Stimulated activated CD8-positive, alpha-beta memory T cell treated with anti-CD3 and anti-CD28 coated beads, Interleukin-12 subunit alpha, Interleukin-12 subunit beta, amount 100 ng/mL, for 24 hours (primary cell): ENCODE data around the gene IGFBP5.

Experiments
- DNase-seq: peaks from one replicate; pipeline ENCODE4 v3.0.0-alpha.2; 2020; ENCODE audit errors: extremely low read depth

The IGFBP5 gene

DNA sequence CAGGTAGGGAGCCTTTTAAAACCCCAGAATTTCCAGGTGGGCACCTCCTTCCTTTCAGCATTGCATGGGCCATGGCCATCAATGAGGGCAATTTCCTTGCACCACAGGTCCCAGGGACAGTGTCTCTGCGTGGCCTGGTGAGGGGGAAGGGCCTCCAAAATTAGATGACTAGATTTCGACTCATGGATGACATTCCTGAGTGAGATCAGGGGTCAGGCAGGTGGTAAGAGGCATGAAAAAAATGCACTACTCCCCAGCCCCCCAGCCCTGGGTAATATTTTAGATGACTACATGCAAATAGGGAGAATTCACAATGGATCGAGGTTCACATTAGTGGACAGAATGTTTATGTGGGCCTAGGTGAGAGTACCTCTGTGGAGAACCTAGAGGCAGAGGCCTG is 19.0 kb upstream of the IGFBP5 start:
- no peak for DNase-seq

DNA sequence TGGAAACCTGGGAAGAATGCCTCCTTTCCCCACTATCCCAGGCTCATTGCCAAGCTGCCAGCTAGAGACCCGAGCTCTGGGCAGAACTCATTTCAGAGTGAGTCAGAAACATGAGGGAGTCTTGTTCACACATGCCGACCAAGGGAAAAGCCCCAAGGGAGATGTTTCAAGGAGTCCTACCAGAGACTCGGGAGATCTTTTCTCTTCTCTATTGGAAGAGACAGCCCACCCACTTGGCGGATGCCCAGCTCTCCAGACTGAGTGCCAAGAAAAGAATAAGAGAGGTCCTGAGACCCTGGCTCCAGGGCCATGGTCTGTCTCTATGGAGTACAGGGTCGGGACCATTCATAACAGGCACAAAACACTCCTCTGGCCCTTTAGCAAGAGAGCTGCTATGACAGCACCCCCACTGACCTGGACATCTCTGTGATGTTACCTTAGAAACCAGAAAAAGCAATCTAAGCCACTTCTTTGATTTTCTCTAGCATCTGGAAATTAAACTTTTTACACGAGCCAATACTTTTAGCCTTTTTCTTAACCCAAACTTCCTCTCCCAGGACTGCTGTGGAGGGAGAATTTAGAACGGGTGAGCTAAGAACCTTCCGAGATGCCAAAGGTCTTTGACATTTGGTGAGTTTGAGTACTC is 18.5 kb upstream of the IGFBP5 start:
- no peak for DNase-seq

DNA sequence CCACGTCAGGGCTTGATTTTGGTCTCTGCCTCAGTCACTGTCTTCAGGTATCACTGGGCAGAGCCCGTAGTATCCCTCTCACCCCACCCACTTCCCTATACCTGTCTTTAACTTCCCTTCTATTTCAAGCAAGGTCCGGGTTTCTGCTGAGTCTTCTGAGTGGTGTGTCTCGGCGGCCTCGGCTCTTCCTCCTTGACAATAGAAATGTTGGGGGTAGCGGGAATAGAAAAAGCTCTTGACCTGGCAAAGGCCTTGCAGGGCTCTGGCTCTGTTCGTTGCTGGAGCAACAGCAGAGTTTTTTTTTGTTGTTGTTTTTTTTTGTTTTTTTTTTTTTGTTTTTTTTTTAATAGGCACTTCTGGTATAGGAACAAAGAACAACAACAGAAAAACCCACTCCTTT is 16.0 kb upstream of the IGFBP5 start:
- no peak for DNase-seq

DNA sequence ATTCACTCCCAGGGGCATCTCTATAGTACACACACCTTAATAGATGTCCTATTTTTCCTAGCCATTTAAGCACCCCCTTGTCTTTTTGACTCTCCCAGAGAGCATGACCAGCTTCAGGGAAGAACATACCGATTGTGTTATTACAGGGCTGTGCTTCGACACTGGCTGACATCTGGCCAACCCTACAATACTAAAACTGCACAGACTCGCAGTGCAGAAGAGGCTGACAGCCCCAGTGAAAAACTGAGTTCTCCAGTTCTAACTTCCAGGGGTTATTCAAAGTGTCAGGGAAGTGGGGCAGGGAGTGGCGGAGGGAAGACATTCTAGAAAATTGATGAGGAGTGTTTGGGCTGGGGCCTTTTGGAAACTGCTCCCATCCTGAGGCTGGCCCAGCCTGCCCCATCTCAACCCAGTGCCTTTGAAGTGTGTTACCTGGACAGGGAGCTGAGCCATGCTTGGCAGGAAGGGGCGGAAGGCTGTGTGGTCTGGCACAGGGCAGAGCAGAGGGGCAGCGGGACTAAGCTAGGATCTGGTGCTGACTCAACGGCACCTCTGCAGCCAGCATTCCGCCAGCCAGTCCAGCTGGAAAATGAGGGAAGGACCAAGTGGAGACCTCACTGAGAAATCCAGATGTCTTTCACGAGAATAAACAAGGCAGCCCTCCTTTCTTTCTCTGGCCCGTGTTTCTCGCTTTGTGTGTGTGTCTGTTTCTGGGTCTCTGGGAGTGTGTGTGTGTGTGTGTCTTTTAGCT is 15.4 kb upstream of the IGFBP5 start:
- no peak for DNase-seq

DNA sequence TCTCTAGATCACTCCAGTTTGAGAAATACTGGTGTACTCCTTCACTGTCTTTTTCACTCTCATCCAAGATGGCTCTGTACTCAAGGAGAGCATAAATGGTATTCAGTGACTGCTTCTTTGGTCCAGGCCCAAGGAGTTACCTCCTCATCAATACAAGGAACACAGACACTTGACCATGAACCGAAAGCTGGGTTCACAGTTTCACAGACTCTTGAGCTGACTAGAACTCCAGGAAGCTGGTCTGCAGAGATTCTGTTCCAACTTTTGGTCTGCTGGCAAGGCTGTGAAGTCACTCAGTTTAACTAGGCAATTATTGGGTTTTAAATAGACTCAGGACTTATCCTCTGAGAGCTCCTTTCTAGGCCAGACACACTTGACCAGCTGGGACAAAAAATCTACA is 7.4 kb upstream of the IGFBP5 start:
- no peak for DNase-seq

DNA sequence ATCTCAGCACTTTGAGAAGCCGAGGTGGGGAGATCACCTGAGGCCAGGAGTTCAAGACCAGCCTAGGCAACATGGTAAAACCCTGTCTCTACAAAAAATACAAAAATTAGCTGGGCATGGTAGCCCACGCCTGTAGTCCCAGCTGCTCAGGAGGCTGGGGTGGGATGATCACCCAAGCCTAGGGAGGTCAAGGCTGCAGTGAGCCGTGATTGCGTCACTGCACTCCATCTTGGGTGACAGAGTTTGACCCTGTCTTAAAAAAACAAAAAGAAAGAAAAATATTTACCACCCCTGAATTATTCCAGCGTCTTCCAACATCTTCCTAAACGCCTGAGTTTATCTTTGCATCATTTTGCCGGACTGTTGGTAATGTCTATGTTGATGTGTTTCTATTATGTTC is 6.2 kb upstream of the IGFBP5 start:
- DNase-seq: no peak

DNA sequence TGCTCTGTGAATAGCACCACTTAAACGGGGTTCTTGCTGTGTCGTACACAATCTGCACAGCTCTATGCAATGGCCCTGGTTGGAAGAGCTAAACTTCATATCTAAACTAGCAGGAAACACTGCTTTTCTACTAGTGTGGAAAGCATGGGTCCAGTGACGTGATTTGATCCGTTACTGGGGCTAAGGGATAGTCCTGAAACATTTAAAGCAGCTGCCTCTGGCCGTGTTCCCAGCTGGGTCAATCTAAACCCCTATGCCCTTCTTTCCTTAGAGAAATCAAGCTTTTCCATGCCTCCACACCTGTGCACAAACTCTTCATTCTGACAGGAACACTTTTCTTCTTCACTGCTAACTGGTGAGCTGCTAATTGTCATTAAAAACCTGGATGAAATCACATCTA is 5.4 kb upstream of the IGFBP5 start:
- no peak for DNase-seq

DNA sequence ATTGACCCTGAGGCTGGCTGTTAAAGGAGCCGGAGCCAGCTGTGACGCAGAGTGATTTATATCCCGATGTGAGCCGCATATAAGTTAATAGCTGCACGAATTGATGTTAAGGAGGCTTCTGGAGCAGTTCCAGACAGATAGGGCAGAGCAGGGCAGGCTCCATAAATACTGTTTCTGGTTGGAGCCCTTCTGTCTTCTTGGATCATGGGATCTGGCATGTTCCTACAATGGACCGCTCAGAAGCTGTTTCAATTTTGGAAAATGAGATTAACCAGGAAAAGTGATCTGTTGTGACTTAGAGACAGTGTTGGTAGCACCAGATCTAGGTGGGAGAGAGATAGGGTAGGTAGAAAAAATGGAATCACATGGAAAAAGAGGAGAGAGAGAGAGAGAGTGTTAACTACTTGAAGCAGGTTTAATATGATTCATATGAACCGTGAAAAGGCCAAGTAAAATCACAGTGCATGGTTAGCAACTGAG is 4.8 kb upstream of the IGFBP5 start:
- no peak for DNase-seq

DNA sequence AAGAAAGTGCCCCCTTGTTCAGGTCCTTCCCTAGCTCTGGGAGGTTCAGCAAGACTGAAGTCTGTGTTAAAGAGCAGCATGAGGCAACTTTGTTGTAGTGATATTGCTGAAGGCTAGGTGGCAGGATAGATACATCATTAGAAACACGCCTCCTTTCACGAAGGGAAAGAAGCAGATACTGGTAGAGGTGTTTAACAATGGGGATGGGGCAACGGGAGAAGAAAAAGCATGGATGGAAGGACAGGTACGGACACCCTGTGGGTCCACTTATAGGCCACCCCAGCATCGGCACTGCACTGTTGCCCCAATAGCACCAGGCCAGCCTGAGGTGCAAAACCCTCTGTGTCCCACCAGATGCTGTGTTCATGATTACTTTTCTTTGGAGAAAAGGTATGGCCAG is 3.5 kb upstream of the IGFBP5 start:
- no peak for DNase-seq

DNA sequence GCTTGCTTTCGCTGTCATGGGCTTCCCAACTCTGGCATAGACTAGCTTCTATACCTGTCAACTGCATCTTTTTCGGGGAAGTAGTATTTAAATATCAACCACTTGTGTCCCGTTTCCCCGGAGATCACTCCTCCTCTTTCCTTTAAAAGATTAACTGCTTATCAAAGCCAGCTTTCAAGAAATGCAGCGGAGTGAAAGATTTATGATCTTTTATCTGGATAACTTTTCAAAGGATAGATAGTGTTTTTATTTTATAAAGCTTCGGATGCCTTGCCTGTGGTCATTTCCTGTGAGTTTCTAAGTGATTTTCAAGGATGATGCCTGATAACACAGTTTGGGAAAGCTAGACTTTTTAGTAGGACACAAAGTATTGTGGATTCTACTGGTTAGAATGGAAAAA is 2.9 kb upstream of the IGFBP5 start:
- DNase-seq: no peak

DNA sequence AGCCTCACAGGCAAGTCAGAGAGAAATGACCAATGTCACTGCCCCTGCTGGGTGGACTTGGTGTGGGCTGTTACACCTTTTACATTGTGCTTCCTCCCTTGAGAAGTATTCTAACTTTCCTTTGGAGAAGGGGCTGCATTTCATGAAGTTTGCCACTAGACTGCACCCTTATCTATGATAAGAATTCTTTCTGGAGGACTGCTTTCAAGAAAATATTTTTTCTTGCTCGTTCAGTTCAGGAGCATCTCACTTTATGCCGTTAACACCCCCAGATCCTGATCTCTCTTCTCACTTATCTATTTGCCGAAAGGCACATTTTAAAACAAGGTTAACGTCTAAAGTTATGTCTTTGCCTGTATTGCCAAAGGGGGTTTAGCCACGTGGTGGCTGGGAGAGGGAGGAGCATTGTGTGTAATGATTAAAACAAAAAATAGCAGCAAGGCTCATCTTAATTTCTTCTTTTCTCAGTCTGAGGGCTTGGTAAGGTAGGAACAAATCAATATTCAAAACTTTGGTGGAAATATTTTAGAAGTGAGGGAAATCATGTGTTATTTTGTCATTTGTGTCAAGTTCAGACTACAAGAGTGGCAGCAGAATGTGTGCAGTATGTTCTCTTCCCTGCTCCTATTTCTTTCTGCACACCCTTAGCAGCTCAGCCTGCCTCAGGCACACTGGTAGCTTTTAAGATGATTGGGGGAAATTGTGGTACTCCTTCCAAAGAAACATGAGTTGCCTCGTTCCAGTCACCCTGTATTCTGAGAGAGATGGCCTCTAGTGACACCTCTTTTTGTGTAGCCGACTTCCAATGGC is 1.6 kb upstream of the IGFBP5 start:
- no peak for DNase-seq

DNA sequence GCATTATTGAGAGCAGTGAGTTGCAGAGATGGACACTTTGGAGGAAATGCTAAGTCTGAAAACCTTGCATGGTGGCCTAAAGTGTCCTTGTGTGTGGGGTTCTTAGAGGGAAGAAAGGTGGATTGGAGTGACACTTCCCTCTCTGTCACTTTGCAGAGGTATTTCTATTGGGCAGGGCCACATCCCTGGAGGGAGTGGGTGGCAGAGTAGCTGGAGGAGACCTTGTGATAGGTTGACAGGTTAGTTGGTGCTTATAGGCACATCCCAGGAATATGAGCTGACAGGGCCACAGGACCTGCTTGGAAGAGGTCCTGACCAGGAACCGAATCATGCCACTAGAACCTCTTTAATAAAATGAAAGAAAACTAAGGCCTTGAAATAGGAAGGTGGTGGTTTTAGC is 972 bp upstream of the IGFBP5 start:
- no peak for DNase-seq

DNA sequence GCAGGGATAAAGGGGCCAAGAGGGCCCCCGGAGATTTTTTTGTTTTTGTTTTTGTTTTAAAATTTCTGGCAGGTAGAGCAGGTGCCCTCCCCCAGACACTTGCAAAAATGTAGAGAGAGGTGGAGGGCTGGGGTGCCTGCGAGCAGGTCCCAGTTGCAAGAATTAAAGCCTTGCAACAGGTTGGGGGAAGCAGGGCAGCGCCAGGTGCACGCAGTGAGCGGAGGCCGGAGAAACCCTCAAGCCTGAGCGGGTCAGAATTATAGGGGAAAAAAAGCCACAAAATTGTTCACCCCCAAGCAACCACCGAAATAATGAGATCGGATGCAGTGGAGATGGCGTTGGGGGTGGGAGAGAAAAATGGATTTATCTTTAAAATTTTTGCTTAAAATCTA is 527 bp downstream of the IGFBP5 start:
- DNase-seq: no peak

DNA sequence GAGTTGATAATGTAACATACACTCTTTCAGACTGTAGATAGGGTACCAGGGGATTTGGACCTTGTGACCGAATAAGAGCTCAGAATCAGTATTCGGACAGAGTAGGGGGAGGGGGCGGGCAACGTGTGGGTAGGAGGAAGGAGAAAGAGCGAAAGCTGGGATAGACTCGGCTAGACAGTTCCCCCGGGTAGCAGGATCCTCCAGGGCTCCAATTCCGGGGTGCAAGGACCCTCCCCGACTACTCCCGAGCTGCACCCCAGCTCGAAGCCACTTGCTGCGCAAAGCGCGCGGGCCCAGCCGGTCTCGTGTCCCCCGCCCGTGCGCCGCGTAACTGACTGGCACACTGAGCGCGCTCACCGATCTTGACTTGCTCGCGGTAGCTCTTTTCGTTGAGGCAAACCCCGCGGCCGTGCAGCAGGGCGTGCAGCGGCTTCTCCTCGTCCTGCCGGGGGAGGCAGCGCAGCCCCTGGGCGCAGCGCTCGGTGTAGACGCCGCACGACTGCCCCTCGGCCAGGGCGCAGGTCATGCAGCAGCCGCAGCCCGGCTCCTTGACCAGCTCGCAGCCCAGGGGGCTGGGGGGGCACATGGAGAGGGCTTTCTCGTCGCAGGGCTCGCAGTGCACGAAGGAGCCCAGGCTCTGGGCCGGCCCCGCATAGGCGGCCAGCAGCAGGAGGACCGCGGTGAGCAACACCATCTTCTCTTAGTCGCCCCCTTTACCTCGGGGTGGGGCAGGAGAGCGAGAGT is 1.1 kb downstream of the IGFBP5 start:
- no peak for DNase-seq

DNA sequence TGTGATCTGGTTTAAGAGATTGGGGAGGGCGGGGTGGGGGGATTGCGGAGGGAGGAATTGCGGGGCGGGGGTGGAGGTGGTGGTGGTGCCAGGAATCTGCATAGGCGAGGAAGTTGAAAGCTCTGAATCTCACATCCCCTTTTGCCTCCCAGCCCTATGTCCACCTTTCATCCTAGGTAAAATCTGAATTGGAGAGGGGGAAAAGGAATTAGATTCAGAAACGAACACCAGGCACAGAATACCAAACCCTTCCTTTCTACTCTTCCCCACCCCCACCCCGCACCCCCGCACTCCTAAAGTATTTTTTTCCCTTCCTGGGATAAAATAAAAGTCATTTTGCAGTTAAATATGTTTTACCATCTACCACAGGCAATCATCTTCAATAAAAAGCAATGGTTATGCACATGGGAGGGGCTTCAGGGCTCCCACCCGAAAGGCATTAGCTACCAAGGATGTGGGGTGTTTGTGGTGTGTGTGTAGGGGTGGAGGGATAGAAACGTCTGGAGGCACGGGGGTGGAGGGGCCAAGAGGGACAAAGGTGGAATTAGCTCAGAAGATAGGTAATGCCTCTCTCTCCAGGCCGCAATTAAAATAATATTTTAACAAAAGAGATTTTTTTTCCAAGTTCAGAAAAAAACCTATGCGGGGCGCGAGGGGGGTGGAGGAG is 1.8 kb downstream of the IGFBP5 start:
- DNase-seq: no peak

DNA sequence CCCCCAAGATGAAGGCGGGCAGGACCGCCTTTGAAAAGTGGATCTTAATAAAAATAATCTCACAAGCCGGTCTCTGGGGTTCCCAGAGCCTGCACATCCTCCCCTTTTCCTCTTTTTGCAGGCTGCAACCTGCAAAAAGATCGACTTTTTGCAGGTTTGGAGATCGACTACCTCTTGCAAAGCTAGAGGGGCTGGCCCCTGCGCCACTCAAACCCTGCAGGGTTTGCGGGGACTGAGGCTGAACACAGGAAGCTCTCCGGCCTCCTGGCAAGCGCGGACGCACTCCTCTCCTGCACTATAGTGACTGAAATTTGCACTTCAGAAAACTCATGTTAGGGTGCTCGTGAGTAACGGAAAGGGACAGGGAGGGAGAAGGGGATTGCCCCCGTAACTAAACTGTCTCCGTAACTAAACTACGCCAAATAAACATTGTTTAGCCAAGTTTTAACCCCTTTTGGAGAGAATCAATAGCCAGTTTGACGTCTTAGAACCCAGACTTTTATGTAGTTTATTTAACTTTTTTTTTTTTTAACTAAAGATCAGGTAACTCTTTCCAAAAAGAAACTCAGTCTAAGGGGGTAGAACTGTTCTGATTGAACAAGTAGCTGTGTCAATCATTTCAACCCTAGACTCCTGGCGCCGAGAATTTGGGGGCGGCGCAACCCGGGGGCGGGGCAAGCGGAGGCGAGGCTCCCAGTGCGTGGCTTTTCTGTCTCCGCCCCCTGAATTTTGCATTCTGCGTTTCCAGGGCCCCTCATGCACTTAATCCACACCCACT is 2.5 kb downstream of the IGFBP5 start:
- peak; percentile 43 for DNase-seq

DNA sequence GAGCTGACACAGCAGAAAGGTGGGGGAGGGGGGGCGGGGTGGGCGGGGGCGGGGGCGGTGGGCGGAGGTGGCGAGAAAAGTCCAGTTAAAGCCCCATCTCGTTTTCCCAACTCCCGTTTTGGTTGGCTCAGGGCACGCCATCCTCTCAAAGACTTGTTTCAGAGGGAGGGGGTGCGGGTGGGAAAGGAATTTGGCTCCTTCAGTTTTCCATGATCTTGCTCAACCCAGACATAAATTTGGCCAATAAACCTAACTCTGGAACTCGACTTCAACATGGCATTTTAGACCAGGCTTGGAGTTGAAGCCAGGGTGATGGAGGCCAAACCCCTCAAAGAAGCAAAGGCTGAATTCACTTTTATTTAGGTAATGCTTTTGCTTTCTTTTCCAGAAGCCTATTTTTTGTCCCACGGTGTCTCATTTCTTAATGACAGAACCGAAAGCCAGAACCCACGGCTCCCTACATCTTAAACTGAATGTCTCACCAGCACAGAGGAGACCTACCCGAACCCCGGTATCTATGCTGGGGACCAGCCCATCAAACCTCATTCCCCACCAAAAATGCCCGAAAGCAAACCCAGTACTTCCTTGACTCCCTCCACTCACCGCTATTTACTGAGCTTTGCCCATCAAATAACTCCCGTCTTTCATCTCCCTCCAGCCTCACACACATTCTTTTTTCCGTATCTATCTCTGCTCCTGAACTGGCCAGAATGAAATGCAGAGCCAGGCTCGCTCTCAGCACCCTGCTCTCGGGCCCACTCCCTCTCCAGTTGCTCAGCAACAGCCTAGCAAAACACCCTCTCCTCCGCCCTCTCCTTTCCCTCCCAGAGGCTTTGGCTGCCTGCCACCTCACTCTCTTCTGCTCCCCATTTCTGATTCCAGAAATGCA is 4.3 kb downstream of the IGFBP5 start:
- DNase-seq: no peak

DNA sequence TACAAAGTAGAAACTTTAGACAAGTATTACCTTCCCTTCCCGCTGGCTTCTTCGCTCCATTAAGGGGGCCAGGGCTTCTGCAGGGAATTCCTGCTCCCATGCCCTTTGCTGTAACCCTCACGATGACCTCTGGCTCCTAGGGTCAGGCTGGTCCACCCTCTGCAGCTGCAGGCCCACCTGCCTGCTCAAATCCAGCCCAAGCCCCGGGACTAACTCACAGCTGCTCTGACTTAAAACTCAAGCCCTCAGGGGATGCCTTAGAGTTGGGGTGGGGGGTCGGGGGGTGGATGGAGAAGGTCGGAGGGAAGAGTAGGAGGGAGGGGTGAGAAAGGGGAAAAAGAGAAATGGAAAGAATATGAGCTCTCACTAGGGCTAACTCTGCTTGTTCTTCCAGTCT is 4.9 kb downstream of the IGFBP5 start:
- no peak for DNase-seq

DNA sequence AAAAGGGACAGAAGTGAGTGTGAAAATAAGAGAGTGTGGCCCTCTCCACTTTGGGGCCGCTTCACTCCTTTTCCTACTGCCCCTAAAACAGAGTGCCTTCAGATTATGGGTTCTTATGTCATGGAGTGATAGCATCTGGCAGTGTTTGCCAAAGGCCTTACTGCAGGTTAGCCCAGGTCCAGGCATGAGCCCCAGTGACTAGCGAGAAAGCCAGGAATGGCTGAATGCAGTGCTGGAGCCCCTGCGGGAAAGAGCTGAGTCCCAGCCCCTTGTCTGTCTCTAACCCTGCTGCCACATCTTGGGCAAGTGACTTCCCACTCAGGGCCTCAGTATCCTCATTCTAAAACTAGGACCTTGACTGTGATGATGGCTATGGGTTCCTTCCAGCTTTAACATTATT is 6.0 kb downstream of the IGFBP5 start:
- DNase-seq: no peak
